Ovary (tissue), 3 donors: ENCODE data around the gene THRB.

Experiments used
- CTCF ChIP-seq, 3 donors: fragments of 450-650 bp in 2 of 3; fragments of 200-600 bp in 1 of 3; IDR thresholded peaks; one replicate each; pipeline versions ENCODE4 v1.5.1 to v1.8.0; 2016 to 2022; ENCODE audit warnings: antibody characterized with exemption in 3 of 3, mild to moderate bottlenecking in 1 of 3
- EP300 ChIP-seq: sonication (generic); formaldehyde crosslinking; IDR thresholded peaks from one replicate; pipeline ENCODE4 v1.6.1; 2017; ENCODE audit warnings: antibody characterized with exemption
- POLR2A ChIP-seq: fragments of 450-650 bp; IDR thresholded peaks from one replicate; pipeline ENCODE4 v1.6.1; 2017; ENCODE audit warnings: antibody characterized with exemption, mild to moderate bottlenecking, moderate library complexity
- donor health status: DM: no; HTN: no; CAD: no.

- TF ChIP-seq CTCF (IDR thresholded peaks at IDR 0.05) (no peak), POLR2A (no peak), EP300 (no peak)
These were observed 3.3 kb upstream of the THRB start for GRCh38 chr3:24497942-24498341.
